K562 (cell line): Measurements from ENCODE around the gene TRMT112. TPM values are rescaled to one million over a fixed set of nuclear protein-coding genes. Genes with fewer than 3 reads are reported as not detected.
"Not testable (repeated sequence)": the region's sequence is repeated elsewhere in the genome, so short reads cannot be mapped to it uniquely, and the experiment has no call there.

Experiments
- ATAC-seq: fragments of 200-7000 bp; cut with Tn5 transposase; 3 replicates; pipeline ENCODE4 v1.9.1; 2020; ENCODE audit warnings: moderate library complexity
- BruUV-seq: library from RNA; stranded (reverse); fragments of 400-500 nt; replicated peaks from 2 replicates; lab custom pipeline; 2021; lab: Mats Ljungman, UMichigan
- CTCF ChIA-PET: fragments of 300-600 bp; formaldehyde crosslinking; extraction: SDS; loops from one replicate; lab custom pipeline; 2021; ENCODE audit warnings: low intra/inter-chr PET ratio; lab: Yijun Ruan, JAX
- POLR2A ChIA-PET: fragments of 300-600, 350-650 bp; sonication (Branson Sonifier 250); formaldehyde crosslinking; extraction: SDS; loops from one replicate; lab custom pipeline; 2021; ENCODE audit warnings: antibody characterized with exemption, inconsistent platforms; lab: Yijun Ruan, JAX
- DNase-seq, 4 experiments: peaks; one replicate each; pipeline versions ENCODE4 v3.0.0 to v3.0.0-alpha.2; 2011 to 2018; ENCODE audit warnings: low spot score in 3 of 4, mixed read lengths in 3 of 4; ENCODE audit errors: extremely low read depth in 1 of 4
- FAIRE-seq: peaks from 2 replicates; lab custom pipeline; 2011; peaks lifted over from hg19 to GRCh38; lab: Jason Lieb, UNC
- H2AFZ ChIP-seq: 2 replicates; pipeline ENCODE4 v1.6.0; 2011; ENCODE audit warnings: low read depth, low read length, control low read depth, inconsistent platforms
- H3K27ac ChIP-seq: fragments of 200-600 bp; 3 replicates; pipeline ENCODE4 v1.8.0; 2011; ENCODE audit warnings: low read depth, mild to moderate bottlenecking, control low read depth, inconsistent platforms, low read length, moderate library complexity, mixed read lengths; ENCODE audit errors: extremely low read depth
- H3K27me3 ChIP-seq, 2 experiments: fragments of 300-600 bp in 1 of 2; 2 replicates in 1 of 2; 3 replicates in 1 of 2; pipeline versions ENCODE4 v1.6.0 to v1.8.0; 2011; ENCODE audit warnings: inconsistent platforms in 2 of 2, low read length in 2 of 2, mild to moderate bottlenecking in 1 of 2, mixed read lengths in 1 of 2, moderate library complexity in 1 of 2; ENCODE audit not compliant: control insufficient read depth in 2 of 2, insufficient read depth in 2 of 2
- H3K36me3 ChIP-seq: fragments of 300-600 bp; 3 replicates; pipeline ENCODE4 v1.8.0; 2011; ENCODE audit warnings: mild to moderate bottlenecking, low read length, inconsistent platforms; ENCODE audit not compliant: control insufficient read depth, insufficient read depth
- H3K4me1 ChIP-seq, 2 experiments: fragments of 200-600 bp in 1 of 2; replicated peaks in 1 of 2; 2 replicates in 1 of 2; 3 replicates in 1 of 2; pipeline versions ENCODE4 v1.5.1 to v1.8.0; 2011; ENCODE audit warnings: inconsistent platforms in 2 of 2, low read length in 2 of 2, mild to moderate bottlenecking in 1 of 2, mixed read lengths in 1 of 2, moderate library complexity in 1 of 2; ENCODE audit not compliant: control insufficient read depth in 2 of 2, insufficient read depth in 2 of 2
- H3K4me2 ChIP-seq: 2 replicates; pipeline ENCODE4 v1.6.1; 2011; ENCODE audit warnings: low read length, control low read depth, inconsistent platforms, mixed read lengths; ENCODE audit not compliant: insufficient read depth
- H3K4me3 ChIP-seq: fragments of 200-600 bp; sonication (generic), shearing (Covaris generic); 2 replicates; pipeline ENCODE4 v1.5.1; 2016; ENCODE audit warnings: control low read depth, inconsistent platforms
- H3K79me2 ChIP-seq: fragments of 200-600 bp; 3 replicates; pipeline ENCODE4 v1.8.0; 2011; ENCODE audit warnings: low read length, inconsistent platforms; ENCODE audit not compliant: control insufficient read depth, insufficient read depth
- H3K9ac ChIP-seq, 2 experiments: 2 replicates each; pipeline versions ENCODE4 v1.6.0 to v1.6.1; 2011; ENCODE audit warnings: low read depth in 2 of 2, low read length in 2 of 2, control low read depth in 1 of 2, inconsistent platforms in 1 of 2, mild to moderate bottlenecking in 1 of 2, mixed read lengths in 1 of 2; ENCODE audit not compliant: insufficient read depth in 1 of 2
- H3K9me1 ChIP-seq: one replicate; pipeline ENCODE4 v1.6.0; 2011; ENCODE audit warnings: inconsistent platforms, mild to moderate bottlenecking, low read length, moderate library complexity; ENCODE audit not compliant: control insufficient read depth, insufficient read depth
- H3K9me3 ChIP-seq: replicated peaks from 2 replicates; pipeline ENCODE4 v1.5.1; 2011; ENCODE audit warnings: low read depth, low read length, inconsistent platforms; ENCODE audit not compliant: control insufficient read depth, insufficient read depth
- H4K20me1 ChIP-seq: replicated peaks from 2 replicates; pipeline ENCODE4 v1.6.1; 2011; ENCODE audit warnings: low read length, inconsistent platforms, mixed read lengths; ENCODE audit not compliant: control insufficient read depth, insufficient read depth
- HNRNPL ChIP-seq: fragments of 200-400 bp; formaldehyde crosslinking; IDR thresholded peaks from 2 replicates; pipeline ENCODE4 v1.6.1; 2017; ENCODE audit warnings: low read depth, mild to moderate bottlenecking, low read length
- KDM5B ChIP-seq: fragments of 200-600 bp; sonication (generic); IDR thresholded peaks from 2 replicates; pipeline ENCODE4 v1.6.1; 2012; ENCODE audit warnings: low read depth, mild to moderate bottlenecking, moderate library complexity, low read length, control low read depth, inconsistent platforms; ENCODE audit not compliant: insufficient replicate concordance
- MAZ ChIP-seq, 2 experiments: fragments of 450-650 bp in 1 of 2; sonication (generic) in 1 of 2; formaldehyde crosslinking; IDR thresholded peaks in 1 of 2; conservative IDR thresholded peaks in 1 of 2; 2 replicates each; pipeline versions ENCODE4 v1.4.0 to v1.5.0; 2020; ENCODE audit warnings: mild to moderate bottlenecking in 1 of 2, missing genetic modification reagents in 1 of 2
- MYNN ChIP-seq, 2 experiments: sonication (generic); formaldehyde crosslinking in 1 of 2; IDR thresholded peaks; 2 replicates each; pipeline versions ENCODE4 v1.5.0 to v1.6.1; 2016 to 2020; ENCODE audit warnings: antibody characterized with exemption in 1 of 2, missing genetic modification reagents in 1 of 2
- POLR2A ChIP-seq: fragments of 450-650 bp; conservative IDR thresholded peaks from 2 replicates; pipeline ENCODE4 v1.6.1; 2016
- POLR2AphosphoS2 ChIP-seq: IDR thresholded peaks from 2 replicates; pipeline ENCODE4 v1.6.1; 2012; ENCODE audit warnings: low read length, improper control_type of control experiment
- POLR2AphosphoS5 ChIP-seq: IDR thresholded peaks from 2 replicates; pipeline ENCODE4 v1.6.1; 2011; ENCODE audit warnings: mild to moderate bottlenecking, low read depth, low read length, moderate library complexity; ENCODE audit not compliant: control insufficient read depth, insufficient read depth
- POLR2G ChIP-seq: fragments of 200-400 bp; formaldehyde crosslinking; IDR thresholded peaks from 2 replicates; pipeline ENCODE4 v1.6.1; 2017; ENCODE audit warnings: low read depth, mild to moderate bottlenecking, antibody characterized with exemption, low read length, moderate library complexity
- RBFOX2 ChIP-seq: fragments of 200-400 bp; formaldehyde crosslinking; IDR thresholded peaks from 2 replicates; pipeline ENCODE4 v1.6.1; 2017; ENCODE audit warnings: low read depth, mild to moderate bottlenecking, low read length, moderate library complexity
- RBM22 ChIP-seq: fragments of 200-400 bp; formaldehyde crosslinking; IDR thresholded peaks from 2 replicates; pipeline ENCODE4 v1.6.1; 2018; ENCODE audit warnings: low read length, low read depth; ENCODE audit not compliant: poor library complexity, severe bottlenecking
- SUPT5H ChIP-seq: fragments of 450-650 bp; IDR thresholded peaks from 2 replicates; pipeline ENCODE4 v1.6.1; 2016
- ZBTB7A ChIP-seq: IDR thresholded peaks from 2 replicates; pipeline ENCODE4 v1.6.1; 2011; ENCODE audit warnings: low read depth, mild to moderate bottlenecking, low read length, moderate library complexity, borderline replicate concordance; ENCODE audit not compliant: control insufficient read depth
- WGBS: fragments of 100-300 bp; shearing (Covaris generic); methylation state at CpG from one replicate; pipeline ENCODE4 v1.1.6; 2016; ENCODE audit warnings: low coverage, mixed read lengths; ENCODE audit not compliant: insufficient coverage; ENCODE audit errors: missing lambda C conversion rate; 5-methylcytosine and 5-hydroxymethylcytosine counted together
- in situ Hi-C: fragments of 300-500 bp; cut with MboI; formaldehyde crosslinking; loops from 4 replicates; pipeline ENCODE4 v1.15.0; 2018; ENCODE audit warnings: inconsistent platforms, mixed read lengths
- intact Hi-C: fragments of 100-400 bp; cut with micrococcal nuclease; formaldehyde crosslinking; loops from 2 replicates; pipeline ENCODE4 v1.14.2; 2022
- polyA plus RNA-seq, 8 experiments: library from polyadenylated mRNA; depleted of rRNA in 4 of 8; stranded (reverse) in 5 of 8; unstranded in 3 of 8; fragments of >200 nt; fragmentation: Nextera tagmentation in 2 of 8; fragmentation: Illumina TruSeq in 1 of 8; extraction: Ambion mirVana in 2 of 8; extraction: Trizol in 1 of 8; gene quantifications; 2 replicates each; pipeline versions ENCODE4 v1.2.1 to v1.2.3, GENCODE V29; 2011 to 2014; ENCODE audit warnings: inconsistent platforms in 1 of 8, missing spikeins in 1 of 8
- total RNA-seq, 7 experiments: library from RNA; depleted of rRNA in 6 of 7; stranded (reverse); fragments of >200 nt in 6 of 7; fragmentation: Illumina TruSeq in 2 of 7; extraction: Trizol in 2 of 7; gene quantifications; 2 replicates each; pipeline versions ENCODE4 v1.2.1 to v1.2.3, GENCODE V29; 2011 to 2021; ENCODE audit warnings: low replicate concordance in 1 of 7

Gene TRMT112
- total and polyA plus RNA-seq, 9 of the 15 experiments (the other 6 are each of a cell fraction or from before 2014, with no cell fraction given), result 162 to 444 (median 300) TPM

DNA sequence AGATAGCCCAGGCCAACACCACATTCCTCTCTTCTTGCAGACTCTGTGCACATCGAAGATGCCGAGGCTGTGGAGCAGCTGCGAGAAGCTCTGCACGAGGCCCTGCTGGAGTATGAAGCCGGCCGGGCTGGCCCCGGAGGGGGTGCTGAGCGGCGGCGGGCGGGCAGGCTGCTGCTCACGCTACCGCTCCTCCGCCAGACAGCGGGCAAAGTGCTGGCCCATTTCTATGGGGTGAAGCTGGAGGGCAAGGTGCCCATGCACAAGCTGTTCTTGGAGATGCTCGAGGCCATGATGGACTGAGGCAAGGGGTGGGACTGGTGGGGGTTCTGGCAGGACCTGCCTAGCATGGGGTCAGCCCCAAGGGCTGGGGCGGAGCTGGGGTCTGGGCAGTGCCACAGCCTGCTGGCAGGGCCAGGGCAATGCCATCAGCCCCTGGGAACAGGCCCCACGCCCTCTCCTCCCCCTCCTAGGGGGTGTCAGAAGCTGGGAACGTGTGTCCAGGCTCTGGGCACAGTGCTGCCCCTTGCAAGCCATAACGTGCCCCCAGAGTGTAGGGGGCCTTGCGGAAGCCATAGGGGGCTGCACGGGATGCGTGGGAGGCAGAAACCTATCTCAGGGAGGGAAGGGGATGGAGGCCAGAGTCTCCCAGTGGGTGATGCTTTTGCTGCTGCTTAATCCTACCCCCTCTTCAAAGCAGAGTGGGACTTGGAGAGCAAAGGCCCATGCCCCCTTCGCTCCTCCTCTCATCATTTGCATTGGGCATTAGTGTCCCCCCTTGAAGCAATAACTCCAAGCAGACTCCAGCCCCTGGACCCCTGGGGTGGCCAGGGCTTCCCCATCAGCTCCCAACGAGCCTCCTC is 1.5 kb downstream of the TRMT112 start:
- in situ Hi-C loops; intact Hi-C loops; BruUV-seq; H4K20me1 ChIP-seq; H3K9me3 ChIP-seq; DNase-seq; FAIRE-seq; H3K9me1 ChIP-seq; H3K27me3 ChIP-seq; ATAC-seq; H2AFZ ChIP-seq; TF ChIP-seq MYNN (CRISPR knock-in tag; IDR thresholded peaks at IDR 0.05): not testable (repeated sequence)
- ChIA-PET POLR2A (interaction anchor here (0.8 to 2.5 kb wide), 2 partner anchors 9 to 39 kb away, joined by 3 to 10 read pairs; no protein-coding TSS in a partner anchor), CTCF (interaction anchor here (2.7 kb wide), 1 partner anchor 39 kb away, joined by 19 read pairs; no protein-coding TSS in a partner anchor)
- Histone ChIP-seq H3K4me1 (peaks cover 8 to 63% of the 10 kb centered on the region in 2 experiments; a peak in 4 of 5 replicates), H3K9ac (peak overlapping the region; percentile 86 to 94; a peak in 3 of 4 replicates), H3K4me2 (peak overlapping the region; percentile 95), H3K27ac (peak overlapping the region; percentile 99; the same call in 1 of the 3 replicates), H3K79me2 (peaks cover 45% of the 10 kb centered on the region), H3K36me3 (peaks cover 62% of the 10 kb centered on the region), H3K4me3 (peak overlapping the region; percentile 94)
- WGBS, result 72% methylated on average over 15 of the region's 25 CpGs
- TF ChIP-seq POLR2G (peak; percentile 78), ZBTB7A (0 out of 2 replicates have a peak, but pooled peaks have one; percentile 15), RBFOX2 (peak; percentile 58), MYNN (IDR thresholded peaks at IDR 0.05) (peak; percentile 58; the same call in 1 of the 2 replicates), MAZ (CRISPR knock-in tag; conservative IDR thresholded peaks at IDR 0.05 in 1 of 2, IDR thresholded peaks at IDR 0.05 in 1 of 2) (peak in 1 of 2 experiments; percentile 47; a peak in 2 of 4 replicates), KDM5B (peak; percentile 44), POLR2AphosphoS2 (peak; percentile 43; the same call in 1 of the 2 replicates), RBM22 (peak; percentile 16), SUPT5H (peak; percentile 5; the same call in 1 of the 2 replicates), POLR2AphosphoS5 (peak; percentile 50; the same call in 1 of the 2 replicates), HNRNPL (0 out of 2 replicates have a peak, but pooled peaks have one; percentile 41), POLR2A (peak; percentile 1; the same call in 1 of the 2 replicates)
